ENCODE measurements around the gene BMPR1A.

GRCh38 chr10:86957471-86958115 is 201.2 kb downstream of the BMPR1A start, which contains the start of gene MMRN2:
- TF ChIP-seq POLR2A (IDR thresholded peaks at IDR 0.05; ENCODE audit: low read depth, low read length) (no peak), ATF2 (IDR thresholded peaks at IDR 0.05; ENCODE audit: low read length) (no peak), GABPA (IDR thresholded peaks at IDR 0.05; ENCODE audit: low read depth) (no peak), BMI1 (IDR thresholded peaks at IDR 0.05; ENCODE audit: borderline replicate concordance) (no peak), EZH2 (IDR thresholded peaks at IDR 0.05; ENCODE audit: borderline replicate concordance, control insufficient read depth, low read depth, low read length) (no peak), SUZ12 (IDR thresholded peaks at IDR 0.05; ENCODE audit: unreplicated experiment) (no peak)
- TF ChIP-seq, protein P1, sequence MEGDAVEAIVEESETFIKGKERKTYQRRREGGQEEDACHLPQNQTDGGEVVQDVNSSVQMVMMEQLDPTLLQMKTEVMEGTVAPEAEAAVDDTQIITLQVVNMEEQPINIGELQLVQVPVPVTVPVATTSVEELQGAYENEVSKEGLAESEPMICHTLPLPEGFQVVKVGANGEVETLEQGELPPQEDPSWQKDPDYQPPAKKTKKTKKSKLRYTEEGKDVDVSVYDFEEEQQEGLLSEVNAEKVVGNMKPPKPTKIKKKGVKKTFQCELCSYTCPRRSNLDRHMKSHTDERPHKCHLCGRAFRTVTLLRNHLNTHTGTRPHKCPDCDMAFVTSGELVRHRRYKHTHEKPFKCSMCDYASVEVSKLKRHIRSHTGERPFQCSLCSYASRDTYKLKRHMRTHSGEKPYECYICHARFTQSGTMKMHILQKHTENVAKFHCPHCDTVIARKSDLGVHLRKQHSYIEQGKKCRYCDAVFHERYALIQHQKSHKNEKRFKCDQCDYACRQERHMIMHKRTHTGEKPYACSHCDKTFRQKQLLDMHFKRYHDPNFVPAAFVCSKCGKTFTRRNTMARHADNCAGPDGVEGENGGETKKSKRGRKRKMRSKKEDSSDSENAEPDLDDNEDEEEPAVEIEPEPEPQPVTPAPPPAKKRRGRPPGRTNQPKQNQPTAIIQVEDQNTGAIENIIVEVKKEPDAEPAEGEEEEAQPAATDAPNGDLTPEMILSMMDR (IDR thresholded peaks at IDR 0.05 in 2 of 3, conservative IDR thresholded peaks at IDR 0.05 in 1 of 3; ENCODE audit: control insufficient read depth in 2 of 3, extremely low read depth in 1 of 3, insufficient read depth in 1 of 3, low read depth in 3 of 3, low read length in 3 of 3): no peak
- TF ChIP-seq, protein P2, sequence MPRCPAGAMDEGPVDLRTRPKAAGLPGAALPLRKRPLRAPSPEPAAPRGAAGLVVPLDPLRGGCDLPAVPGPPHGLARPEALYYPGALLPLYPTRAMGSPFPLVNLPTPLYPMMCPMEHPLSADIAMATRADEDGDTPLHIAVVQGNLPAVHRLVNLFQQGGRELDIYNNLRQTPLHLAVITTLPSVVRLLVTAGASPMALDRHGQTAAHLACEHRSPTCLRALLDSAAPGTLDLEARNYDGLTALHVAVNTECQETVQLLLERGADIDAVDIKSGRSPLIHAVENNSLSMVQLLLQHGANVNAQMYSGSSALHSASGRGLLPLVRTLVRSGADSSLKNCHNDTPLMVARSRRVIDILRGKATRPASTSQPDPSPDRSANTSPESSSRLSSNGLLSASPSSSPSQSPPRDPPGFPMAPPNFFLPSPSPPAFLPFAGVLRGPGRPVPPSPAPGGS (IDR thresholded peaks at IDR 0.05; ENCODE audit: borderline replicate concordance, insufficient read depth, low read depth, low read length, poor library complexity, severe bottlenecking): no peak
- TF ChIP-seq, protein P3, sequence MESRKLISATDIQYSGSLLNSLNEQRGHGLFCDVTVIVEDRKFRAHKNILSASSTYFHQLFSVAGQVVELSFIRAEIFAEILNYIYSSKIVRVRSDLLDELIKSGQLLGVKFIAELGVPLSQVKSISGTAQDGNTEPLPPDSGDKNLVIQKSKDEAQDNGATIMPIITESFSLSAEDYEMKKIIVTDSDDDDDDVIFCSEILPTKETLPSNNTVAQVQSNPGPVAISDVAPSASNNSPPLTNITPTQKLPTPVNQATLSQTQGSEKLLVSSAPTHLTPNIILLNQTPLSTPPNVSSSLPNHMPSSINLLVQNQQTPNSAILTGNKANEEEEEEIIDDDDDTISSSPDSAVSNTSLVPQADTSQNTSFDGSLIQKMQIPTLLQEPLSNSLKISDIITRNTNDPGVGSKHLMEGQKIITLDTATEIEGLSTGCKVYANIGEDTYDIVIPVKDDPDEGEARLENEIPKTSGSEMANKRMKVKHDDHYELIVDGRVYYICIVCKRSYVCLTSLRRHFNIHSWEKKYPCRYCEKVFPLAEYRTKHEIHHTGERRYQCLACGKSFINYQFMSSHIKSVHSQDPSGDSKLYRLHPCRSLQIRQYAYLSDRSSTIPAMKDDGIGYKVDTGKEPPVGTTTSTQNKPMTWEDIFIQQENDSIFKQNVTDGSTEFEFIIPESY (IDR thresholded peaks at IDR 0.05): no peak
- TF ChIP-seq, protein P4, sequence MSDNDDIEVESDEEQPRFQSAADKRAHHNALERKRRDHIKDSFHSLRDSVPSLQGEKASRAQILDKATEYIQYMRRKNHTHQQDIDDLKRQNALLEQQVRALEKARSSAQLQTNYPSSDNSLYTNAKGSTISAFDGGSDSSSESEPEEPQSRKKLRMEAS (IDR thresholded peaks at IDR 0.05; ENCODE audit: low read depth, low read length): no peak
- TF ChIP-seq, protein P5, sequence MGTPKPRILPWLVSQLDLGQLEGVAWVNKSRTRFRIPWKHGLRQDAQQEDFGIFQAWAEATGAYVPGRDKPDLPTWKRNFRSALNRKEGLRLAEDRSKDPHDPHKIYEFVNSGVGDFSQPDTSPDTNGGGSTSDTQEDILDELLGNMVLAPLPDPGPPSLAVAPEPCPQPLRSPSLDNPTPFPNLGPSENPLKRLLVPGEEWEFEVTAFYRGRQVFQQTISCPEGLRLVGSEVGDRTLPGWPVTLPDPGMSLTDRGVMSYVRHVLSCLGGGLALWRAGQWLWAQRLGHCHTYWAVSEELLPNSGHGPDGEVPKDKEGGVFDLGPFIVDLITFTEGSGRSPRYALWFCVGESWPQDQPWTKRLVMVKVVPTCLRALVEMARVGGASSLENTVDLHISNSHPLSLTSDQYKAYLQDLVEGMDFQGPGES (IDR thresholded peaks at IDR 0.05): no peak

Measured in GM12878 (cell line).